NK-92 treated with Interleukin-12 subunit alpha and Interleukin-12 subunit beta, amount 100 ng/mL, for 24 hours (cell line): ENCODE measurements around the gene TBL1X.

ENCODE experiments used
- DNase-seq: peaks from one replicate; lab custom pipeline; 2025; lab: John Stamatoyannopoulos, UW

The TBL1X gene

GRCh38 chrX:9668537-9668936 is 203.7 kb downstream of the TBL1X start:
- DNase-seq, result no peak

- no peak for DNase-seq
Measured at GRCh38 chrX:9670136-9670814, 205.4 kb downstream of the TBL1X start.

- no peak for DNase-seq
Measured at GRCh38 chrX:9671998-9672397, 207.1 kb downstream of the TBL1X start.

GRCh38 chrX:9676306-9676705 is 211.4 kb downstream of the TBL1X start:
- DNase-seq, result no peak

- no peak for DNase-seq
Measured at GRCh38 chrX:9676738-9677097, 211.9 kb downstream of the TBL1X start.

GRCh38 chrX:9677098-9677739 is 212.4 kb downstream of the TBL1X start:
- DNase-seq, result no peak

- DNase-seq, result no peak
Measured at GRCh38 chrX:9678215-9678965, 213.5 kb downstream of the TBL1X start.

GRCh38 chrX:9681011-9681410 is 216.2 kb downstream of the TBL1X start:
- no peak for DNase-seq

- no peak for DNase-seq
Measured at GRCh38 chrX:9681422-9681821, 216.6 kb downstream of the TBL1X start.

- no peak for DNase-seq
Measured at GRCh38 chrX:9682456-9682855, 217.6 kb downstream of the TBL1X start.

- no peak for DNase-seq
Measured at GRCh38 chrX:9682861-9683260, 218.0 kb downstream of the TBL1X start.

- no peak for DNase-seq
Measured at GRCh38 chrX:9683350-9683749, 218.5 kb downstream of the TBL1X start.

GRCh38 chrX:9687899-9688298 is 223.0 kb downstream of the TBL1X start:
- DNase-seq, result no peak

- DNase-seq, result no peak
Measured at GRCh38 chrX:9688833-9689232, 224.0 kb downstream of the TBL1X start.

- DNase-seq, result no peak
Measured at GRCh38 chrX:9690046-9690445, 225.2 kb downstream of the TBL1X start.

GRCh38 chrX:9693307-9694001 is 228.6 kb downstream of the TBL1X start:
- no peak for DNase-seq

- DNase-seq, result no peak
Measured at GRCh38 chrX:9698576-9698975, 233.7 kb downstream of the TBL1X start.

- DNase-seq, result no peak
Measured at GRCh38 chrX:9700555-9700954, 235.7 kb downstream of the TBL1X start.

GRCh38 chrX:9701790-9702189 is 236.9 kb downstream of the TBL1X start:
- DNase-seq, result no peak

GRCh38 chrX:9703406-9703805 is 238.5 kb downstream of the TBL1X start:
- no peak for DNase-seq

- DNase-seq, result no peak
Measured at GRCh38 chrX:9704876-9705465, 240.1 kb downstream of the TBL1X start.

GRCh38 chrX:9706421-9706820 is 241.6 kb downstream of the TBL1X start:
- DNase-seq, result no peak
